ENCODE results near the gene KRT72.

Gene KRT72

DNA sequence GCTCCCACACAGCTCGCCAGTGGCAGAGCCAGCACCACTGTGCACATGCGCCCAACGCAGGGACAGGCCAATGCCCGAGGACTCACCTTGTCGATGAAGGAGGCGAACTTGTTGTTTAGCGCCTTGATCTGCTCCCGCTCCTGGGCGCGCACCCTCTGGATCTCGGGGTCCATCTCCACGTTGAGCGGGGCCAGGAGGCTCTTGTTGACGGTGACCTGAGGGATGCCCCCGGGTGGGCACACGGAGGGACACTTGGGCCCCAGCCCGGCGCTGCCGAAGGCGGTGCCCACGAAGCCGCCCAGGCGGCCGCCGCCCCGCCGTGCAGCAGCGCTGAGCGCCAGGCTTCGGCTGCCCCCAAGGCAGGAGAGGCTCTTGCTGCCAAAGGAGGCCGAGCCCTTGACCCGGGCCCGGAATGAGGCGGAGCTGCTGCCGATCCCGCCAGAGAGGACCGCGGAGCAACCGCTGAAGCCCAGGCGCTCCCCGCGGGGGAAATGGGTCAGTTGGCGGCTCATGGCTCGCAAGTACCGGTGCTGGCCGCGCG is at the start of gene KRT72:
TSS of gene KRT72 (minus strand) at position 523 of the 541 bp plus-strand sequence. CDS start at position 512, 11 bp downstream.
- H3K27me3 ChIP-seq (ENCODE audit: control insufficient read depth, insufficient read depth, low read length), result peaks cover 33% of the 10 kb centered on the region
- no peaks in the 10 kb centered on the region for H3K36me3 ChIP-seq (ENCODE audit: control insufficient read depth, insufficient read depth, low read length)
- no peak within 1 kb of the TSS for H3K4me3 ChIP-seq (ENCODE audit: low read depth, low read length)
- H3K9ac ChIP-seq (ENCODE audit: low read length), result no peak within 1 kb of the TSS
- H3K27ac ChIP-seq (ENCODE audit: low read depth, low read length), result no peak within 1 kb of the TSS
- H3K4me1 ChIP-seq (ENCODE audit: control insufficient read depth, insufficient read depth, low read length), result no peaks in the 10 kb centered on the region
- no peaks in the 10 kb centered on the region for H3K9me3 ChIP-seq (ENCODE audit: control insufficient read depth, insufficient read depth, low read depth, low read length)

DNA sequence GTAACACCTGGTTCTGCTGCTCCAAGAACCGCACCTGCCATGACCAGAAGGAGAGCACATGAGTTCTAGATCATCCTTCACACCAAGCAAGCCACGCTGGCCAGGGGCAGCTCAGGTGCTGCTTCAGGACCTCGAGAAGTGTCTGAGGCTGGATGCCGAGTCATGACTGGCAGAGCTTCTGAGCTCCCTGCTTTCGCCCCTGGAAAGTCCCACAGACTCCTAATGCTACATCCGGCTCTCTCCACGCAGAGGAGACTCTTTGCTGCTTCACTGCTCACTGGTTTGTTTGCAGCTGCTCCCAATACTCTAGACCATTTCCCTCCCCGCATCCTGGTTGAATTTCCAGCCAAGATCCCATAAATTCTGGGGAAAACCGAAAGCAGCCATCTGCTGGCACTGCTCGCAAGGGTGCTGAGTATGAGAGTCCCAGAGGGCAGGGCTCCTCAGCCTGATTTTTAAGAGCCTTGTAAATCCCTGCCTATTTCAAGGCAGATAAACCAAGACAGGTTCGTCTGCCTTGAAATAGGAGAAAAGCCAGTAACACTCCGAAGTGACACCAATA is 49.3 kb upstream of the KRT72 start:
- Histone ChIP-seq H3K27ac (ENCODE audit: low read depth, low read length) (no peak overlapping the region), H3K4me1 (ENCODE audit: control insufficient read depth, insufficient read depth, low read length) (peaks cover 3% of the 10 kb centered on the region; the same call in 1 of the 2 replicates), H3K36me3 (ENCODE audit: control insufficient read depth, insufficient read depth, low read length) (no peaks in the 10 kb centered on the region), H3K9ac (ENCODE audit: low read length) (no peak overlapping the region), H3K27me3 (ENCODE audit: control insufficient read depth, insufficient read depth, low read length) (no peaks in the 10 kb centered on the region; the same call in 1 of the 2 replicates), H3K4me3 (ENCODE audit: low read depth, low read length) (no peak overlapping the region), H3K9me3 (ENCODE audit: control insufficient read depth, insufficient read depth, low read depth, low read length) (no peaks in the 10 kb centered on the region)

- H3K4me3 ChIP-seq (ENCODE audit: low read depth, low read length), result no peak overlapping the region
- H3K9me3 ChIP-seq (ENCODE audit: control insufficient read depth, insufficient read depth, low read depth, low read length), result no peaks in the 10 kb centered on the region
- no peak overlapping the region for H3K27ac ChIP-seq (ENCODE audit: low read depth, low read length)
- no peaks in the 10 kb centered on the region for H3K4me1 ChIP-seq (ENCODE audit: control insufficient read depth, insufficient read depth, low read length)
- H3K36me3 ChIP-seq (ENCODE audit: control insufficient read depth, insufficient read depth, low read length), result no peaks in the 10 kb centered on the region
- H3K9ac ChIP-seq (ENCODE audit: low read length), result no peak overlapping the region
- peaks cover 10% of the 10 kb centered on the region; the same call in 1 of the 2 replicates for H3K27me3 ChIP-seq (ENCODE audit: control insufficient read depth, insufficient read depth, low read length)
These were observed 47.8 kb upstream of the KRT72 start for GRCh38 chr12:52649066-52649465.

DNA sequence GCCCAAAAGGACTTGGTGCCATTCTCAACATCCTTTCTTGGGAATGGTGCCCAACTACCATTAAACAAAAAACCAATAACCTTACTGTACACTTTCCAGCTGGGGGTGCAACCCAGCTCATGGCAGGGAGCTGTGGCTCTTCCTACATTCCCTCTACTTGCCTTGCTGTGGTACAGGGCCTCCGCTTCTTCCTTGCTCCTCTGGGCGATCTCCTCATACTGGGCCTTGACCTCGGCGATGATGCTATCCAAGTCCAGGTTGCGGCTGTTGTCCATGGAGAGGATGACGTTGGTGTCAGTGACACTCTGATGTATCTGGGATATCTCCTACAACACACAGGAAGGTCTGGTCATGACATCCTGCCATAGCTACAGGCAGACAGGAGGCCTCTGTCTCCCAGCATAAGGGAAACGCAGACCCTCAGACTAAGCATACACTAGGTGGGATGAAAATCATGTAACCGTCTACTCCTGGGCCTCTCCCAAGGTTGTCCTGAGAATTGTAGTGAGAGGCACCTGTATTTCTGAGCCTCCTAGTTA is 46.8 kb upstream of the KRT72 start:
- no peak overlapping the region for H3K27ac ChIP-seq (ENCODE audit: low read depth, low read length)
- no peak overlapping the region for H3K4me3 ChIP-seq (ENCODE audit: low read depth, low read length)
- no peaks in the 10 kb centered on the region for H3K36me3 ChIP-seq (ENCODE audit: control insufficient read depth, insufficient read depth, low read length)
- H3K27me3 ChIP-seq (ENCODE audit: control insufficient read depth, insufficient read depth, low read length), result peaks cover 10% of the 10 kb centered on the region; the same call in 1 of the 2 replicates
- no peaks in the 10 kb centered on the region for H3K4me1 ChIP-seq (ENCODE audit: control insufficient read depth, insufficient read depth, low read length)
- H3K9ac ChIP-seq (ENCODE audit: low read length), result no peak overlapping the region
- no peaks in the 10 kb centered on the region for H3K9me3 ChIP-seq (ENCODE audit: control insufficient read depth, insufficient read depth, low read depth, low read length)

GRCh38 chr12:52647601-52648000 is 46.3 kb upstream of the KRT72 start:
- Histone ChIP-seq H3K9ac (ENCODE audit: low read length) (no peak overlapping the region), H3K4me1 (ENCODE audit: control insufficient read depth, insufficient read depth, low read length) (no peaks in the 10 kb centered on the region), H3K4me3 (ENCODE audit: low read depth, low read length) (no peak overlapping the region), H3K36me3 (ENCODE audit: control insufficient read depth, insufficient read depth, low read length) (no peaks in the 10 kb centered on the region), H3K9me3 (ENCODE audit: control insufficient read depth, insufficient read depth, low read depth, low read length) (no peaks in the 10 kb centered on the region), H3K27me3 (ENCODE audit: control insufficient read depth, insufficient read depth, low read length) (peaks cover 10% of the 10 kb centered on the region; the same call in 1 of the 2 replicates), H3K27ac (ENCODE audit: low read depth, low read length) (no peak overlapping the region)

DNA sequence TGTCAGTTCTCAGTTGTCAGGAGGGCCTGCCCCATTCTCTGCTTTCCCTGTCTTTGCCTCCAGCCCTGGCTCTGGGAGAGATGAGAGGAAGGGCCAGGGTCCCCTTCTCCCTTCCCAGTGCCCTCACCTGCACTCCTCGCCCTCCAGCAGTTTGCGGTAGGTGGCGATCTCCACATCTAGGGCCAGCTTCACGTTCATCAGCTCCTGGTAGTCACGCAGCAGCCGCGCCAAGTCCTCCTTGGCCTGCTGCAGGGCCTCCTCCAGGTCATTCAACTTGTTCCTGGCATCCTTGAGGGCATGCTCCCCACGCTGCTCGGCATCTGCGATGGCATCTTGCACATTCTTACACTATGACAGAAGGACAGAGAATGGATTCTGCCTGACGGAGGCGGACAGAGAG is 45.4 kb upstream of the KRT72 start:
- H3K9me3 ChIP-seq (ENCODE audit: control insufficient read depth, insufficient read depth, low read depth, low read length), result no peaks in the 10 kb centered on the region
- no peaks in the 10 kb centered on the region for H3K4me1 ChIP-seq (ENCODE audit: control insufficient read depth, insufficient read depth, low read length)
- no peak overlapping the region for H3K27ac ChIP-seq (ENCODE audit: low read depth, low read length)
- no peak overlapping the region for H3K4me3 ChIP-seq (ENCODE audit: low read depth, low read length)
- peaks cover 10% of the 10 kb centered on the region; the same call in 1 of the 2 replicates for H3K27me3 ChIP-seq (ENCODE audit: control insufficient read depth, insufficient read depth, low read length)
- H3K36me3 ChIP-seq (ENCODE audit: control insufficient read depth, insufficient read depth, low read length), result no peaks in the 10 kb centered on the region
- no peak overlapping the region for H3K9ac ChIP-seq (ENCODE audit: low read length)

DNA sequence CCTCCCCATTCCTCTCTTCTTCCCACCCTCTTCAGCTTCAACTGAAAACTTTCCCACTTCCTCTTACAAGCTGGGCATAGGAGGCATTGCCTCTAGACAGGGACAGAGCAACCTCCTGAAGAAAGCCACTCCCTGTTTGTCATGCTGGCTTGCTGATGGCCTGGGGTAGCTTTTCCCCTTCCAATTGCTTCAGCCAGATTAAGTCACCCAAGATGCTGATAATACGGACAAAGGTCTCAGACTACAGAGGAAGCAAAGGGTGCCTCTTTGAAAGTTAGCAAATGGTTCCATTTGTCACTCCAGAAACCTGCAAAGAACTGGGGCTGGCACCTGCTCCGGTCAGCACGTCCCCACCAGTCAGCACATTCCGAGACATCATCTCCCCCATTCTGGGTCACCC is 44.7 kb upstream of the KRT72 start:
- Histone ChIP-seq H3K4me3 (ENCODE audit: low read depth, low read length) (no peak overlapping the region), H3K9me3 (ENCODE audit: control insufficient read depth, insufficient read depth, low read depth, low read length) (no peaks in the 10 kb centered on the region), H3K4me1 (ENCODE audit: control insufficient read depth, insufficient read depth, low read length) (no peaks in the 10 kb centered on the region), H3K36me3 (ENCODE audit: control insufficient read depth, insufficient read depth, low read length) (no peaks in the 10 kb centered on the region), H3K9ac (ENCODE audit: low read length) (no peak overlapping the region), H3K27ac (ENCODE audit: low read depth, low read length) (no peak overlapping the region), H3K27me3 (ENCODE audit: control insufficient read depth, insufficient read depth, low read length) (peaks cover 10% of the 10 kb centered on the region; the same call in 1 of the 2 replicates)

DNA sequence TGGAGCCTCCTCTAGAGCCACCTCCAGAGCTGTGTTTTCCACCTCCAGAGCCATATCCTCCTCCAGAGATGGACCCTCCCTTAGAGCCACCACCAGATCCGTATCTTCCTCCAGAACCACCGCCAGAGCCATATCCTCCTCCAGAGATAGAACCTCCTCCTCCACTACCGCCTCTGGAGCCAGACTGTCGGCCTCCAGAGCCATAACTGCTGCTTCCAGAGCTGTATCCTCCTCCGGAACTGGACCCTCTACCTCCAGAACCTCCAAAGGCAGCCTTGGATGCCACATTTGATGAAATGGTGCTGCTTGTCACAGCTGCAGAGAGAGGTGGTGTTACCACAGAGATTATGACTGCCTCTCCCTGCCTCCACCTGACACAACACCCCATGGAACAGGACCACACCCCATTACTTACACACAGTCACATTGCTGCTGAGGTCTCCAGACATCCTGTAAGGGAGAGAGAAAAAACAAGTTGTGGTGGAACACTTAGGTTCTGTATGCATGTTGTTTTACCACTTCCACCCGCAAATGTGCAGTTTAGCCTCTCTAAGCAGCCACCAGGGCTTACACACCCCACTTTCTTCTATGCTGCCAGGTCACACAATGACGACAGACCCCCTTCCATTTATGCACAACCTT is 44.0 kb upstream of the KRT72 start:
- Histone ChIP-seq H3K9me3 (ENCODE audit: control insufficient read depth, insufficient read depth, low read depth, low read length) (no peaks in the 10 kb centered on the region), H3K9ac (ENCODE audit: low read length) (no peak overlapping the region), H3K4me3 (ENCODE audit: low read depth, low read length) (no peak overlapping the region), H3K27ac (ENCODE audit: low read depth, low read length) (no peak overlapping the region), H3K4me1 (ENCODE audit: control insufficient read depth, insufficient read depth, low read length) (no peaks in the 10 kb centered on the region), H3K36me3 (ENCODE audit: control insufficient read depth, insufficient read depth, low read length) (no peaks in the 10 kb centered on the region), H3K27me3 (ENCODE audit: control insufficient read depth, insufficient read depth, low read length) (peaks cover 10% of the 10 kb centered on the region; the same call in 1 of the 2 replicates)

DNA sequence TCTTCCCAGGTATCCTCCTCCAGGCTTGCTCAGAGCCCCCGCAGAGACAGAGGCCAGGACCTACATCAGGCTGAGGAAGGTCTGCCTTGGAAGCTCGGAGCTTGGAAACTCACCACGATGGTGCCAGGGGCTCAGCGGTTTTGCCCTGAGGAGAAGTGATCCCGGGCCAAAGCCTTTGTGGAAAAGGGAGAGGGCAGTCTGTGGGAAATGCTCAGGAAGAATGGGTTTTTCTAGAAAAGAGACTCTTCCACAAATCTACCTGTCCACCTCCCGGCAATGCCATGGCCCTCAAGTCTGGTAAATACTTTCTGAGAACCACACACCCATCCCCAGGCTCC is 42.8 kb upstream of the KRT72 start:
- H3K27me3 ChIP-seq (ENCODE audit: control insufficient read depth, insufficient read depth, low read length), result peaks cover 10% of the 10 kb centered on the region; the same call in 1 of the 2 replicates
- H3K9me3 ChIP-seq (ENCODE audit: control insufficient read depth, insufficient read depth, low read depth, low read length), result no peaks in the 10 kb centered on the region
- no peak overlapping the region for H3K27ac ChIP-seq (ENCODE audit: low read depth, low read length)
- no peaks in the 10 kb centered on the region for H3K36me3 ChIP-seq (ENCODE audit: control insufficient read depth, insufficient read depth, low read length)
- H3K4me3 ChIP-seq (ENCODE audit: low read depth, low read length), result no peak overlapping the region
- no peaks in the 10 kb centered on the region for H3K4me1 ChIP-seq (ENCODE audit: control insufficient read depth, insufficient read depth, low read length)
- no peak overlapping the region for H3K9ac ChIP-seq (ENCODE audit: low read length)

GRCh38 chr12:52643233-52644077 is 42.2 kb upstream of the KRT72 start:
- Histone ChIP-seq H3K36me3 (ENCODE audit: control insufficient read depth, insufficient read depth, low read length) (no peaks in the 10 kb centered on the region), H3K9me3 (ENCODE audit: control insufficient read depth, insufficient read depth, low read depth, low read length) (no peaks in the 10 kb centered on the region), H3K27me3 (ENCODE audit: control insufficient read depth, insufficient read depth, low read length) (peaks cover 10% of the 10 kb centered on the region; the same call in 1 of the 2 replicates)

More at GRCh38 chr12:52643233-52644077, 42.2 kb upstream of the KRT72 start:
- Histone ChIP-seq H3K9ac (ENCODE audit: low read length) (no peak overlapping the region), H3K4me3 (ENCODE audit: low read depth, low read length) (no peak overlapping the region), H3K27ac (ENCODE audit: low read depth, low read length) (no peak overlapping the region), H3K4me1 (ENCODE audit: control insufficient read depth, insufficient read depth, low read length) (no peaks in the 10 kb centered on the region)

All from HUES6 (cell line).